GM23338 (cell line): ENCODE results near the gene NLRP9. TPM values are rescaled to one million over a fixed set of nuclear protein-coding genes. Genes with fewer than 3 reads are reported as not detected.

Source experiments
- ATAC-seq: fragments of 200-7000 bp; cut with Tn5 transposase; 3 replicates; pipeline ENCODE4 v1.9.1; 2020
- DNase-seq: peaks from one replicate; pipeline ENCODE4 v3.0.0-alpha.2; 2015; ENCODE audit warnings: low spot score
- H2AFZ ChIP-seq: fragments of 200-600 bp; sonication (generic); 2 replicates; pipeline ENCODE4 v1.8.0; 2016; ENCODE audit warnings: antibody characterized with exemption, mild to moderate bottlenecking, moderate library complexity
- H3F3A ChIP-seq: fragments of 200-600 bp; sonication (generic); replicated peaks from 2 replicates; pipeline ENCODE4 v1.8.0; 2017; ENCODE audit warnings: antibody characterized with exemption, mixed run types, low read depth
- H3K27ac ChIP-seq: fragments of 200-600 bp; sonication (generic); 2 replicates; pipeline ENCODE4 v1.6.1; 2016; ENCODE audit warnings: low read depth
- H3K27me3 ChIP-seq: fragments of 200-600 bp; sonication (generic); 2 replicates; pipeline ENCODE4 v1.8.0; 2016; ENCODE audit warnings: mild to moderate bottlenecking, mixed run types, moderate library complexity; ENCODE audit not compliant: insufficient read depth
- H3K36me3 ChIP-seq: fragments of 200-600 bp; sonication (generic); 2 replicates; pipeline ENCODE4 v1.8.0; 2016; ENCODE audit warnings: mild to moderate bottlenecking; ENCODE audit not compliant: insufficient read depth
- H3K4me1 ChIP-seq: fragments of 200-600 bp; sonication (generic); 2 replicates; pipeline ENCODE4 v1.8.0; 2016; ENCODE audit warnings: mild to moderate bottlenecking, moderate library complexity; ENCODE audit not compliant: insufficient read depth
- H3K4me2 ChIP-seq: fragments of 200-600 bp; sonication (generic); 2 replicates; pipeline ENCODE4 v1.7.1; 2017; ENCODE audit warnings: mixed run types
- H3K4me3 ChIP-seq: fragments of 200-600 bp; sonication (generic); 2 replicates; pipeline ENCODE4 v1.6.1; 2016; ENCODE audit warnings: mixed run types
- H3K79me2 ChIP-seq: fragments of 200-600 bp; sonication (generic); replicated peaks from 2 replicates; pipeline ENCODE4 v1.8.0; 2017; ENCODE audit warnings: mild to moderate bottlenecking; ENCODE audit not compliant: insufficient read depth
- H3K9me2 ChIP-seq: fragments of 200-600 bp; sonication (generic); 2 replicates; pipeline ENCODE4 v1.8.0; 2017; ENCODE audit not compliant: insufficient read depth
- H4K20me1 ChIP-seq: fragments of 200-600 bp; sonication (generic); replicated peaks from 2 replicates; pipeline ENCODE4 v1.8.0; 2017; ENCODE audit warnings: mild to moderate bottlenecking; ENCODE audit not compliant: insufficient read depth
- H3K27ac Mint-ChIP-seq: 2 replicates; pipeline ENCODE4 v1.8.0; 2020; ENCODE audit warnings: inconsistent platforms, mild to moderate bottlenecking, moderate library complexity, mixed read lengths
- H3K27me3 Mint-ChIP-seq: 3 replicates; pipeline ENCODE4 v1.8.0; 2022; ENCODE audit warnings: low read depth, mild to moderate bottlenecking, moderate library complexity, mixed read lengths, inconsistent platforms; ENCODE audit not compliant: insufficient read depth, poor library complexity
- H3K36me3 Mint-ChIP-seq: 3 replicates; pipeline ENCODE4 v1.8.0; 2021; ENCODE audit warnings: low read depth, mild to moderate bottlenecking, inconsistent platforms, moderate library complexity, mixed read lengths
- H3K4me1 Mint-ChIP-seq: 3 replicates; pipeline ENCODE4 v1.8.0; 2020; ENCODE audit warnings: mild to moderate bottlenecking, inconsistent platforms, mixed read lengths
- H3K4me3 Mint-ChIP-seq: 3 replicates; pipeline ENCODE4 v1.8.0; 2021; ENCODE audit warnings: moderate library complexity, mild to moderate bottlenecking, inconsistent platforms, mixed read lengths
- H3K9me3 Mint-ChIP-seq: 3 replicates; pipeline ENCODE4 v1.8.0; 2020; ENCODE audit warnings: moderate library complexity, mild to moderate bottlenecking, inconsistent platforms, mixed read lengths
- CREB1 ChIP-seq: fragments of 250-450 bp; sonication (Bioruptor Pico); IDR thresholded peaks from 2 replicates; pipeline ENCODE4 v1.5.0; 2020; ENCODE audit warnings: low read depth, mild to moderate bottlenecking, moderate library complexity
- EZH2 ChIP-seq: fragments of 200-600 bp; sonication (generic); IDR thresholded peaks from one replicate; pipeline ENCODE4 v1.8.0; 2017; ENCODE audit warnings: antibody characterized with exemption, mild to moderate bottlenecking, low read depth; ENCODE audit not compliant: unreplicated experiment
- EZH2phosphoT487 ChIP-seq: fragments of 200-600 bp; sonication (generic); IDR thresholded peaks from one replicate; pipeline ENCODE4 v1.8.1; 2018; ENCODE audit warnings: antibody characterized with exemption; ENCODE audit not compliant: unreplicated experiment
- JUNB ChIP-seq: IDR thresholded peaks from one replicate; pipeline ENCODE4 v1.6.1; 2016; ENCODE audit warnings: antibody characterized with exemption; ENCODE audit not compliant: unreplicated experiment
- NANOG ChIP-seq: IDR thresholded peaks from 2 replicates; pipeline ENCODE4 v1.6.1; 2016; ENCODE audit warnings: antibody characterized with exemption, borderline replicate concordance
- POLR2AphosphoS5 ChIP-seq: IDR thresholded peaks from 2 replicates; pipeline ENCODE4 v1.6.1; 2016; ENCODE audit warnings: antibody characterized with exemption, low read depth
- REST ChIP-seq: IDR thresholded peaks from one replicate; pipeline ENCODE4 v1.6.1; 2018; ENCODE audit warnings: antibody characterized with exemption; ENCODE audit not compliant: unreplicated experiment
- STAT1 ChIP-seq: IDR thresholded peaks from one replicate; pipeline ENCODE4 v1.6.1; 2016; ENCODE audit warnings: antibody characterized with exemption; ENCODE audit not compliant: unreplicated experiment
- ZNF114 ChIP-seq: fragments of 250-450 bp; sonication (Bioruptor Pico); IDR thresholded peaks from 2 replicates; pipeline ENCODE4 v1.5.0; 2020; ENCODE audit warnings: mild to moderate bottlenecking, moderate library complexity
- ZNF331 ChIP-seq: fragments of 250-450 bp; sonication (Bioruptor Pico); IDR thresholded peaks from 2 replicates; pipeline ENCODE4 v1.5.0; 2020; ENCODE audit warnings: low read depth, mild to moderate bottlenecking, moderate library complexity
- polyA plus RNA-seq: library from polyadenylated mRNA; unstranded; fragments of >200 nt; fragmentation: Nextera tagmentation; extraction: Ambion mirVana; gene quantifications from 2 replicates; pipeline ENCODE4 v1.2.1, GENCODE V29; 2016
- total RNA-seq: library from RNA; depleted of rRNA; stranded (reverse); fragments of >200 nt; shearing (Covaris generic); gene quantifications from 2 replicates; pipeline ENCODE4 v1.2.3, GENCODE V29; 2014
- TF ChIP-seq, protein P1 (sequence below), 2 experiments: fragments of 200-600 bp in 1 of 2; sonication (generic) in 1 of 2; conservative IDR thresholded peaks; 2 replicates each; pipeline versions ENCODE4 v1.5.1 to v1.6.1; 2016 to 2017; ENCODE audit warnings: antibody characterized with exemption in 2 of 2, low read depth in 2 of 2, mild to moderate bottlenecking in 2 of 2, moderate library complexity in 1 of 2
- TF ChIP-seq, protein P2 (sequence below): fragments of 250-450 bp; sonication (Bioruptor Pico); IDR thresholded peaks from 2 replicates; pipeline ENCODE4 v1.5.0; 2020; ENCODE audit warnings: mild to moderate bottlenecking, moderate library complexity
- TF ChIP-seq, protein P3 (sequence below): IDR thresholded peaks from 2 replicates; pipeline ENCODE4 v1.6.1; 2016; ENCODE audit warnings: antibody characterized with exemption

The NLRP9 gene
- total and polyA plus RNA-seq, 2 experiments from 2014 or later, result not detected

DNA sequence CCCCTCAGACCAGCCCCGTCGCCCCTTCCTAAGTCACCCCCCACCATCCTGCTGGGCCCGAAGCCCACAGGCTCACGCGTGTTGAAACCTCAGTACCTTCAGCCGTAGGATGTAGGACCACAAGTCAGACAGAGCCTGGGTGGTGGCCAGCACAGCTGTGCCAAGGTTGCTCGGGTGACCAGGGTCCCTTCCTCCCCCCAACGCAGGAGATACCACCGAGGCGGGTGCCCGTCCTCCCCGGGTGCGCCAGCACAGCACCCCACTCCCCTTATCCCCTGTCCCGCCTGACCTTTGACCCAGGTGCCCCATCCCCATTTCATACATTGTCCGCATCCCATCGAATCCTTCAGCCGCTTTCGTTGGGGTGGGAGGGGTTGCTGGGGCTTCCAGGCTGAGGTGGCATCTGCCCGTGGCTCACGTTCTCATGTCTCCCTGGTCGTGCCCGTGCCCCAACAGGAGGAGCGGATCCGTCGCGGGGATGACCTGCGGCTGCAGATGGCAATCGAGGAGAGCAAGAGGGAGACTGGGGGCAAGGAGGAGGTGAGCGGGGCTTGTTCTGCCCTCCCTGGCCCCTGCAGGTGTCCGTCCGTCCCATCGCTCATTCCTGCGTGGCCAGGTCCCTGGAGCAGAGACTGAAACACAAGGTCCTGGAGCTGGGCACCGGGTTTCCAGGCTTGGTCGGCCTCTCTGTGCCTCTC is 48.6 kb downstream of the NLRP9 start:
- H3F3A ChIP-seq, result no peaks in the 10 kb centered on the region
- Mint-ChIP-seq H3K4me1 (no peaks in the 10 kb centered on the region), H3K4me3 (no peak overlapping the region), H3K9me3 (no peaks in the 10 kb centered on the region), H3K27me3 (peaks cover 7% of the 10 kb centered on the region), H3K36me3 (peaks cover 28% of the 10 kb centered on the region), H3K27ac (no peak overlapping the region)
- no peaks in the 10 kb centered on the region for H3K9me2 ChIP-seq
- peaks cover 4% of the 10 kb centered on the region; the same call in 1 of the 2 replicates for H3K79me2 ChIP-seq
- H3K4me2 ChIP-seq, result no peak overlapping the region
- H3K27me3 ChIP-seq, result no peaks in the 10 kb centered on the region
- H2AFZ ChIP-seq, result no peak overlapping the region
- no peaks in the 10 kb centered on the region for H3K36me3 ChIP-seq
- H3K27ac ChIP-seq, result no peak overlapping the region
- DNase-seq (no peak), ATAC-seq (no peak)
- TF ChIP-seq, protein P1, sequence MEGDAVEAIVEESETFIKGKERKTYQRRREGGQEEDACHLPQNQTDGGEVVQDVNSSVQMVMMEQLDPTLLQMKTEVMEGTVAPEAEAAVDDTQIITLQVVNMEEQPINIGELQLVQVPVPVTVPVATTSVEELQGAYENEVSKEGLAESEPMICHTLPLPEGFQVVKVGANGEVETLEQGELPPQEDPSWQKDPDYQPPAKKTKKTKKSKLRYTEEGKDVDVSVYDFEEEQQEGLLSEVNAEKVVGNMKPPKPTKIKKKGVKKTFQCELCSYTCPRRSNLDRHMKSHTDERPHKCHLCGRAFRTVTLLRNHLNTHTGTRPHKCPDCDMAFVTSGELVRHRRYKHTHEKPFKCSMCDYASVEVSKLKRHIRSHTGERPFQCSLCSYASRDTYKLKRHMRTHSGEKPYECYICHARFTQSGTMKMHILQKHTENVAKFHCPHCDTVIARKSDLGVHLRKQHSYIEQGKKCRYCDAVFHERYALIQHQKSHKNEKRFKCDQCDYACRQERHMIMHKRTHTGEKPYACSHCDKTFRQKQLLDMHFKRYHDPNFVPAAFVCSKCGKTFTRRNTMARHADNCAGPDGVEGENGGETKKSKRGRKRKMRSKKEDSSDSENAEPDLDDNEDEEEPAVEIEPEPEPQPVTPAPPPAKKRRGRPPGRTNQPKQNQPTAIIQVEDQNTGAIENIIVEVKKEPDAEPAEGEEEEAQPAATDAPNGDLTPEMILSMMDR (conservative IDR thresholded peaks at IDR 0.05; ENCODE audit: low read depth in 2 of 2), result no peak
- TF ChIP-seq CREB1 (CRISPR knock-in tag) (no peak), NANOG (no peak), EZH2 (no peak), POLR2AphosphoS5 (no peak), ZNF114 (CRISPR knock-in tag) (no peak), ZNF331 (no peak), JUNB (no peak), STAT1 (no peak), REST (no peak), EZH2phosphoT487 (no peak)
- TF ChIP-seq, protein P2, sequence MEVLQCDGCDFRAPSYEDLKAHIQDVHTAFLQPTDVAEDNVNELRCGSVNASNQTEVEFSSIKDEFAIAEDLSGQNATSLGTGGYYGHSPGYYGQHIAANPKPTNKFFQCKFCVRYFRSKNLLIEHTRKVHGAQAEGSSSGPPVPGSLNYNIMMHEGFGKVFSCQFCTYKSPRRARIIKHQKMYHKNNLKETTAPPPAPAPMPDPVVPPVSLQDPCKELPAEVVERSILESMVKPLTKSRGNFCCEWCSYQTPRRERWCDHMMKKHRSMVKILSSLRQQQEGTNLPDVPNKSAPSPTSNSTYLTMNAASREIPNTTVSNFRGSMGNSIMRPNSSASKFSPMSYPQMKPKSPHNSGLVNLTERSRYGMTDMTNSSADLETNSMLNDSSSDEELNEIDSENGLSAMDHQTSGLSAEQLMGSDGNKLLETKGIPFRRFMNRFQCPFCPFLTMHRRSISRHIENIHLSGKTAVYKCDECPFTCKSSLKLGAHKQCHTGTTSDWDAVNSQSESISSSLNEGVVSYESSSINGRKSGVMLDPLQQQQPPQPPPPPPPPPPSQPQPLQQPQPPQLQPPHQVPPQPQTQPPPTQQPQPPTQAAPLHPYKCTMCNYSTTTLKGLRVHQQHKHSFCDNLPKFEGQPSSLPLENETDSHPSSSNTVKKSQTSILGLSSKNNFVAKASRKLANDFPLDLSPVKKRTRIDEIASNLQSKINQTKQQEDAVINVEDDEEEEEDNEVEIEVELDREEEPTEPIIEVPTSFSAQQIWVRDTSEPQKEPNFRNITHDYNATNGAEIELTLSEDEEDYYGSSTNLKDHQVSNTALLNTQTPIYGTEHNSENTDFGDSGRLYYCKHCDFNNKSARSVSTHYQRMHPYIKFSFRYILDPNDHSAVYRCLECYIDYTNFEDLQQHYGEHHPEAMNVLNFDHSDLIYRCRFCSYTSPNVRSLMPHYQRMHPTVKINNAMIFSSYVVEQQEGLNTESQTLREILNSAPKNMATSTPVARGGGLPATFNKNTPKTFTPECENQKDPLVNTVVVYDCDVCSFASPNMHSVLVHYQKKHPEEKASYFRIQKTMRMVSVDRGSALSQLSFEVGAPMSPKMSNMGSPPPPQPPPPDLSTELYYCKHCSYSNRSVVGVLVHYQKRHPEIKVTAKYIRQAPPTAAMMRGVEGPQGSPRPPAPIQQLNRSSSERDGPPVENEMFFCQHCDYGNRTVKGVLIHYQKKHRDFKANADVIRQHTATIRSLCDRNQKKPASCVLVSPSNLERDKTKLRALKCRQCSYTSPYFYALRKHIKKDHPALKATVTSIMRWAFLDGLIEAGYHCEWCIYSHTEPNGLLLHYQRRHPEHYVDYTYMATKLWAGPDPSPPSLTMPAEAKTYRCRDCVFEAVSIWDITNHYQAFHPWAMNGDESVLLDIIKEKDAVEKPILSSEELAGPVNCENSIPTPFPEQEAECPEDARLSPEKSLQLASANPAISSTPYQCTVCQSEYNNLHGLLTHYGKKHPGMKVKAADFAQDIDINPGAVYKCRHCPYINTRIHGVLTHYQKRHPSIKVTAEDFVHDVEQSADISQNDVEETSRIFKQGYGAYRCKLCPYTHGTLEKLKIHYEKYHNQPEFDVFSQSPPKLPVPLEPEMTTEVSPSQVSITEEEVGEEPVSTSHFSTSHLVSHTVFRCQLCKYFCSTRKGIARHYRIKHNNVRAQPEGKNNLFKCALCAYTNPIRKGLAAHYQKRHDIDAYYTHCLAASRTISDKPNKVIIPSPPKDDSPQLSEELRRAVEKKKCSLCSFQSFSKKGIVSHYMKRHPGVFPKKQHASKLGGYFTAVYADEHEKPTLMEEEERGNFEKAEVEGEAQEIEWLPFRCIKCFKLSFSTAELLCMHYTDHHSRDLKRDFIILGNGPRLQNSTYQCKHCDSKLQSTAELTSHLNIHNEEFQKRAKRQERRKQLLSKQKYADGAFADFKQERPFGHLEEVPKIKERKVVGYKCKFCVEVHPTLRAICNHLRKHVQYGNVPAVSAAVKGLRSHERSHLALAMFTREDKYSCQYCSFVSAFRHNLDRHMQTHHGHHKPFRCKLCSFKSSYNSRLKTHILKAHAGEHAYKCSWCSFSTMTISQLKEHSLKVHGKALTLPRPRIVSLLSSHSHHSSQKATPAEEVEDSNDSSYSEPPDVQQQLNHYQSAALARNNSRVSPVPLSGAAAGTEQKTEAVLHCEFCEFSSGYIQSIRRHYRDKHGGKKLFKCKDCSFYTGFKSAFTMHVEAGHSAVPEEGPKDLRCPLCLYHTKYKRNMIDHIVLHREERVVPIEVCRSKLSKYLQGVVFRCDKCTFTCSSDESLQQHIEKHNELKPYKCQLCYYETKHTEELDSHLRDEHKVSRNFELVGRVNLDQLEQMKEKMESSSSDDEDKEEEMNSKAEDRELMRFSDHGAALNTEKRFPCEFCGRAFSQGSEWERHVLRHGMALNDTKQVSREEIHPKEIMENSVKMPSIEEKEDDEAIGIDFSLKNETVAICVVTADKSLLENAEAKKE (CRISPR knock-in tag), result no peak
- TF ChIP-seq, protein P3, sequence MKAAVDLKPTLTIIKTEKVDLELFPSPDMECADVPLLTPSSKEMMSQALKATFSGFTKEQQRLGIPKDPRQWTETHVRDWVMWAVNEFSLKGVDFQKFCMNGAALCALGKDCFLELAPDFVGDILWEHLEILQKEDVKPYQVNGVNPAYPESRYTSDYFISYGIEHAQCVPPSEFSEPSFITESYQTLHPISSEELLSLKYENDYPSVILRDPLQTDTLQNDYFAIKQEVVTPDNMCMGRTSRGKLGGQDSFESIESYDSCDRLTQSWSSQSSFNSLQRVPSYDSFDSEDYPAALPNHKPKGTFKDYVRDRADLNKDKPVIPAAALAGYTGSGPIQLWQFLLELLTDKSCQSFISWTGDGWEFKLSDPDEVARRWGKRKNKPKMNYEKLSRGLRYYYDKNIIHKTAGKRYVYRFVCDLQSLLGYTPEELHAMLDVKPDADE, result no peak
- H4K20me1 ChIP-seq, result no peaks in the 10 kb centered on the region; the same call in 1 of the 2 replicates
- H3K4me1 ChIP-seq, result no peaks in the 10 kb centered on the region
- no peak overlapping the region for H3K4me3 ChIP-seq
